GM18870 (cell line): Measurements from ENCODE around the gene C1QTNF8.

Experiments
- ATAC-seq: cut with Tn5 transposase; IDR thresholded peaks from one replicate; pipeline ENCODE4 v1.9.1; 2021; ENCODE audit warnings: moderate library complexity; ENCODE audit not compliant: unreplicated experiment

C1QTNF8 gene

GRCh38 chr16:1096169-1097082 is at the start of gene C1QTNF8:
Gene C1QTNF8 (minus strand): TSS chr16:1096244. CDS start chr16:1094922, 1,322 bp downstream.
- ATAC-seq = no peak

GRCh38 chr16:1145383-1146100 is 49.5 kb upstream of the C1QTNF8 start:
- ATAC-seq = no peak

- no peak for ATAC-seq
These were observed 48.7 kb upstream of the C1QTNF8 start for GRCh38 chr16:1144476-1145382.

- ATAC-seq = no peak
These were observed 47.9 kb upstream of the C1QTNF8 start for GRCh38 chr16:1143761-1144450.

GRCh38 chr16:1142911-1143310 is 46.9 kb upstream of the C1QTNF8 start:
- ATAC-seq = no peak

GRCh38 chr16:1141716-1142115 is 45.7 kb upstream of the C1QTNF8 start:
- ATAC-seq = no peak

- no peak for ATAC-seq
These were observed 45.1 kb upstream of the C1QTNF8 start for GRCh38 chr16:1141191-1141590.

GRCh38 chr16:1140582-1141162 is 44.6 kb upstream of the C1QTNF8 start:
- no peak for ATAC-seq

- no peak for ATAC-seq
These were observed 41.6 kb upstream of the C1QTNF8 start for GRCh38 chr16:1137604-1138003.

- no peak for ATAC-seq
These were observed 39.4 kb upstream of the C1QTNF8 start for GRCh38 chr16:1135459-1135825.

GRCh38 chr16:1134776-1135458 is 38.9 kb upstream of the C1QTNF8 start:
- no peak for ATAC-seq

- ATAC-seq = no peak
These were observed 37.9 kb upstream of the C1QTNF8 start for GRCh38 chr16:1133810-1134520.

GRCh38 chr16:1133271-1133670 is 37.2 kb upstream of the C1QTNF8 start:
- no peak for ATAC-seq

- ATAC-seq = no peak
These were observed 36.4 kb upstream of the C1QTNF8 start for GRCh38 chr16:1132431-1132830.

- ATAC-seq = no peak
These were observed 35.4 kb upstream of the C1QTNF8 start for GRCh38 chr16:1131378-1131994.

- ATAC-seq = no peak
These were observed 34.3 kb upstream of the C1QTNF8 start for GRCh38 chr16:1130382-1130781.

GRCh38 chr16:1129106-1129960 is 33.3 kb upstream of the C1QTNF8 start:
- ATAC-seq = no peak
